ENCODE measurements around the gene IQCK.

GRCh38 chr16:19835968-19836421 is 117.9 kb downstream of the IQCK start:
- TF ChIP-seq CTCF (IDR thresholded peaks at IDR 0.05; ENCODE audit: poor library complexity) (no peak), EZH2phosphoT487 (IDR thresholded peaks at IDR 0.05; ENCODE audit: low read depth, severe bottlenecking, unreplicated experiment) (no peak)

Measured in hepatocyte (in vitro differentiated cells).